ENCODE results near the gene PTH2R. TPM values are rescaled to one million over a fixed set of nuclear protein-coding genes. Genes with fewer than 3 reads are reported as not detected.

Gene PTH2R
- total RNA-seq, 1 experiment from 2014 or later = not detected

GRCh38 chr2:208415897-208416296 lies 9.3 kb downstream of the PTH2R start:
- H3K79me2 ChIP-seq (ENCODE audit: low read length) = no peaks in the 10 kb centered on the region
- no peaks in the 10 kb centered on the region for H3K4me1 ChIP-seq (ENCODE audit: insufficient read depth, low read length)
- BruUV-seq (replicated peaks) = no TSS peak
- no peak overlapping the region for H3K4me2 ChIP-seq (ENCODE audit: low read length)
- ChIA-PET CTCF (no interaction called here), POLR2A (ENCODE audit: unreplicated experiment) (interaction anchor here (0.6 kb wide), 1 partner anchor 889 kb away, joined by 3 read pairs; no protein-coding TSS in a partner anchor)
- no peak overlapping the region for H3K4me3 ChIP-seq (ENCODE audit: low read length)
- no peaks in the 10 kb centered on the region for H3K9me2 ChIP-seq (replicated peaks; ENCODE audit: low read length)
- DNase-seq (no peak), ATAC-seq (no peak)
- peaks cover 22% of the 10 kb centered on the region for H3K27me3 ChIP-seq (ENCODE audit: low read length)
- no peaks in the 10 kb centered on the region for H3F3A ChIP-seq (ENCODE audit: low read length, unreplicated experiment)
- TF ChIP-seq CTCF (conservative IDR thresholded peaks at IDR 0.05; ENCODE audit: low read depth, low read length) (no peak), EZH2phosphoT487 (IDR thresholded peaks at IDR 0.05; ENCODE audit: borderline replicate concordance, low read length) (no peak), EZH2 (IDR thresholded peaks at IDR 0.05; ENCODE audit: low read length, unreplicated experiment) (no peak)
- H4K20me1 ChIP-seq (ENCODE audit: low read length) = no peaks in the 10 kb centered on the region
- no peak overlapping the region for H3K27ac ChIP-seq (ENCODE audit: low read length)
- H3K36me3 ChIP-seq (ENCODE audit: low read depth, low read length) = no peaks in the 10 kb centered on the region
- no peak overlapping the region for H3K9ac ChIP-seq (ENCODE audit: low read length)
- no peak overlapping the region for H2AFZ ChIP-seq (ENCODE audit: low read length)
- intact Hi-C loops (cut with micrococcal nuclease) = no loop called here
- no peaks in the 10 kb centered on the region for H3K9me3 ChIP-seq (ENCODE audit: low read length)

- TF ChIP-seq EZH2phosphoT487 (IDR thresholded peaks at IDR 0.05; ENCODE audit: borderline replicate concordance, low read length) (no peak), EZH2 (IDR thresholded peaks at IDR 0.05; ENCODE audit: low read length, unreplicated experiment) (no peak), CTCF (conservative IDR thresholded peaks at IDR 0.05; ENCODE audit: low read depth, low read length) (no peak)
- H3K79me2 ChIP-seq (ENCODE audit: low read length) = no peaks in the 10 kb centered on the region
- H3K36me3 ChIP-seq (ENCODE audit: low read depth, low read length) = no peaks in the 10 kb centered on the region
- no peak for DNase-seq
- H3K4me1 ChIP-seq (ENCODE audit: insufficient read depth, low read length) = no peaks in the 10 kb centered on the region
- no peak overlapping the region for H3K9ac ChIP-seq (ENCODE audit: low read length)
- ChIA-PET POLR2A (ENCODE audit: unreplicated experiment) (no interaction called here), CTCF (no interaction called here)
- no peak overlapping the region for H3K4me3 ChIP-seq (ENCODE audit: low read length)
- no peaks in the 10 kb centered on the region for H4K20me1 ChIP-seq (ENCODE audit: low read length)
- no TSS peak for BruUV-seq (replicated peaks)
- no peak overlapping the region for H3K27ac ChIP-seq (ENCODE audit: low read length)
- ATAC-seq = no peak
- no peak overlapping the region for H3K4me2 ChIP-seq (ENCODE audit: low read length)
- no peak overlapping the region for H2AFZ ChIP-seq (ENCODE audit: low read length)
- no peaks in the 10 kb centered on the region for H3K9me2 ChIP-seq (replicated peaks; ENCODE audit: low read length)
- H3F3A ChIP-seq (ENCODE audit: low read length, unreplicated experiment) = no peaks in the 10 kb centered on the region
- no peaks in the 10 kb centered on the region for H3K9me3 ChIP-seq (ENCODE audit: low read length)
- intact Hi-C loops (cut with micrococcal nuclease) = no loop called here
- H3K27me3 ChIP-seq (ENCODE audit: low read length) = peaks cover 31% of the 10 kb centered on the region
These were observed 19.9 kb downstream of the PTH2R start for GRCh38 chr2:208426412-208427045.

- no peaks in the 10 kb centered on the region for H3K4me1 ChIP-seq (ENCODE audit: insufficient read depth, low read length)
- H3F3A ChIP-seq (ENCODE audit: low read length, unreplicated experiment) = no peaks in the 10 kb centered on the region
- no peaks in the 10 kb centered on the region for H3K36me3 ChIP-seq (ENCODE audit: low read depth, low read length)
- ATAC-seq = no peak
- ChIA-PET POLR2A (ENCODE audit: unreplicated experiment) (no interaction called here), CTCF (no interaction called here)
- H3K79me2 ChIP-seq (ENCODE audit: low read length) = no peaks in the 10 kb centered on the region
- H4K20me1 ChIP-seq (ENCODE audit: low read length) = no peaks in the 10 kb centered on the region
- no peak for TF ChIP-seq CTCF (conservative IDR thresholded peaks at IDR 0.05; ENCODE audit: low read depth, low read length)
- TF ChIP-seq EZH2phosphoT487 (IDR thresholded peaks at IDR 0.05; ENCODE audit: borderline replicate concordance, low read length) = no peak
- no peak for TF ChIP-seq EZH2 (IDR thresholded peaks at IDR 0.05; ENCODE audit: low read length, unreplicated experiment)
- H2AFZ ChIP-seq (ENCODE audit: low read length) = no peak overlapping the region
- no peaks in the 10 kb centered on the region for H3K9me2 ChIP-seq (replicated peaks; ENCODE audit: low read length)
- no peak for DNase-seq
- H3K9ac ChIP-seq (ENCODE audit: low read length) = no peak overlapping the region
- peaks cover 77% of the 10 kb centered on the region for H3K27me3 ChIP-seq (ENCODE audit: low read length)
- H3K9me3 ChIP-seq (ENCODE audit: low read length) = no peaks in the 10 kb centered on the region
- intact Hi-C loops (cut with micrococcal nuclease) = no loop called here
- H3K4me2 ChIP-seq (ENCODE audit: low read length) = no peak overlapping the region
- H3K4me3 ChIP-seq (ENCODE audit: low read length) = no peak overlapping the region
- no peak overlapping the region for H3K27ac ChIP-seq (ENCODE audit: low read length)
- no TSS peak for BruUV-seq (replicated peaks)
These were observed 31.2 kb downstream of the PTH2R start for GRCh38 chr2:208437755-208438154.
